ENCODE data around the gene RAB4A.

Gene RAB4A

DNA sequence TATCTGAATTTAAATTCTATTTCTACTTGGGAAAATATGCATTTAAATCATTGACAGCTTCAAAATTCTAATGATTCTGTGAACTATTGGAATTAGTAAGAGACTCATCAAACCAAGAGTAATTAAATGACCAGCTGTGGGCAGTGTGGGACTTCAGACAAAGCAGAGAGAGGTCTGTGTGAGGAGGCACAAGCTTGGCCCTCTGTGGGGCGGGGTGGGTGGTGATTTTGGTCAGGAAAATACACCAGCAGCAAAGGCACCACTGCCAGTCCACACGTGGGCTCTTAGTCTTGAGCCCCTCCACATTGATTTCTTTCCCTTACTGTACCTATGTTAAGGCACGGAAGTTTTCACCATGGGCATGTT, 39.2 kb upstream of the RAB4A start:
- Histone ChIP-seq H3K4ac (ENCODE audit: low read depth, low read length) (peak overlapping the region; percentile 77), H2BK120ac (ENCODE audit: insufficient read depth, low read length, poor library complexity) (peak overlapping the region; percentile 95), H3K79me1 (ENCODE audit: low read length) (peaks cover 45% of the 10 kb centered on the region), H4K12ac (ENCODE audit: low read depth, low read length) (peak overlapping the region; percentile 3), H3K4me3 (ENCODE audit: low read depth, low read length) (no peak overlapping the region), H3K9me3 (ENCODE audit: insufficient read depth, low read depth, low read length) (no peaks in the 10 kb centered on the region), H2AK5ac (ENCODE audit: low read length) (peak overlapping the region; percentile 51), H3K14ac (ENCODE audit: low read length) (peak overlapping the region; percentile 78), H2AFZ (ENCODE audit: insufficient read depth, low read length, poor library complexity) (peak overlapping the region; percentile 43), H3K9ac (ENCODE audit: low read length) (no peak overlapping the region), H3K27me3 (ENCODE audit: insufficient read depth, low read length) (no peaks in the 10 kb centered on the region), H4K8ac (ENCODE audit: low read depth, low read length) (peak overlapping the region; percentile 73), H2BK5ac (ENCODE audit: low read depth, low read length, poor library complexity) (peak overlapping the region; percentile 90), H3K4me2 (ENCODE audit: low read length) (no peak overlapping the region), H3K36me3 (ENCODE audit: control insufficient read depth in 1 of 2, insufficient read depth in 2 of 2, low read length in 2 of 2) (no peaks in the 10 kb centered on the region), H3K79me2 (ENCODE audit: control insufficient read depth, insufficient read depth, low read length, poor library complexity) (peaks cover 8% of the 10 kb centered on the region), H3K27ac (ENCODE audit: low read depth, low read length) (peak overlapping the region; percentile 99), H4K91ac (ENCODE audit: low read depth, low read length) (peak overlapping the region; percentile 96), H3K4me1 (ENCODE audit: control insufficient read depth in 1 of 2, insufficient read depth in 2 of 2, low read length in 2 of 2) (peaks cover 22 to 50% of the 10 kb centered on the region in 2 experiments), H3K18ac (ENCODE audit: low read length) (peak overlapping the region; percentile 66), H3K23ac (ENCODE audit: low read length) (no peak overlapping the region), H2BK12ac (ENCODE audit: low read length) (peak overlapping the region; percentile 92)
- no peak for DNase-seq
- WGBS (ENCODE audit: extremely low coverage, insufficient coverage, insufficient read length) = no CpG with 5 or more reads among the region's 3 CpGs

DNA sequence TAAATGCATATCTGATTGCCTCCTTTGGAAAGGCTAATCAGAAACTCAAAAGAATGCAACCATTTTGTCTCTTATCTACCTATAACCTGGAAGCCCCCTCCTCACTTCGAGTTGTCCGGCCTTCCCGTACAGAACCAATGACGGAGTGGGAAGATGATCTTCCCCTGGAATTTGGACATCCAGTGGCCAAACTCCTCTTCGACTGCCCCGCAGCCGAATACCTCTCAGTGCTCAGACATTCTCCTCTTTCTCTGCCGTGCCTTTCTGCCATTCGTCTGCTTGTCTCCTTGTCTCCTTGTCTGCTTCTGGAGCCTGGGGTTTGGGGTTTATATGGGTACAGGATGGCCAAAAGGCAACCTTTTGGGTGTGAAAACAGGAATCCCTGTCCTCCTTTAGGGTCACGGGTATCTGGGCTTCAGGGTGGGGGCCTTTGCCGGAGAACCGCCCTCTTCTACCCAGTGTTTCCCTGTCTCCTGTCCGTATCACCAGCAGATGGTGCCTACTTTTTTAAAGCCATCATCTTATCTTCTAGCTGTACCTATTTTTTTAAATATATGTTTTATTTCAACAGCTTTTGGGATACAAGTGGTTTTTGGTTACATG, 35.9 kb upstream of the RAB4A start:
- WGBS (ENCODE audit: extremely low coverage, insufficient coverage, insufficient read length) = no CpG with 5 or more reads among the region's 13 CpGs
- Histone ChIP-seq H3K27ac (ENCODE audit: low read depth, low read length) (peak overlapping the region; percentile 11), H3K4me2 (ENCODE audit: low read length) (no peak overlapping the region), H3K9ac (ENCODE audit: low read length) (no peak overlapping the region), H3K4me1 (ENCODE audit: control insufficient read depth in 1 of 2, insufficient read depth in 2 of 2, low read length in 2 of 2) (peaks cover 18 to 44% of the 10 kb centered on the region in 2 experiments), H3K79me1 (ENCODE audit: low read length) (peaks cover 34% of the 10 kb centered on the region), H3K4me3 (ENCODE audit: low read depth, low read length) (no peak overlapping the region), H3K14ac (ENCODE audit: low read length) (peak overlapping the region; percentile 40), H4K12ac (ENCODE audit: low read depth, low read length) (no peak overlapping the region), H2BK12ac (ENCODE audit: low read length) (peak overlapping the region; percentile 86), H3K4ac (ENCODE audit: low read depth, low read length) (peak overlapping the region; percentile 25), H3K23ac (ENCODE audit: low read length) (no peak overlapping the region), H2AFZ (ENCODE audit: insufficient read depth, low read length, poor library complexity) (no peak overlapping the region), H3K9me3 (ENCODE audit: insufficient read depth, low read depth, low read length) (peaks cover 2% of the 10 kb centered on the region), H3K18ac (ENCODE audit: low read length) (peak overlapping the region; percentile 26), H2BK120ac (ENCODE audit: insufficient read depth, low read length, poor library complexity) (peak overlapping the region; percentile 74), H2AK5ac (ENCODE audit: low read length) (no peak overlapping the region), H4K8ac (ENCODE audit: low read depth, low read length) (peak overlapping the region; percentile 45), H3K27me3 (ENCODE audit: insufficient read depth, low read length) (no peaks in the 10 kb centered on the region), H4K91ac (ENCODE audit: low read depth, low read length) (peak overlapping the region; percentile 11), H3K36me3 (ENCODE audit: control insufficient read depth in 1 of 2, insufficient read depth in 2 of 2, low read length in 2 of 2) (no peaks in the 10 kb centered on the region), H3K79me2 (ENCODE audit: control insufficient read depth, insufficient read depth, low read length, poor library complexity) (peaks cover 4% of the 10 kb centered on the region), H2BK5ac (ENCODE audit: low read depth, low read length, poor library complexity) (peak overlapping the region; percentile 55)
- DNase-seq = no peak

DNA sequence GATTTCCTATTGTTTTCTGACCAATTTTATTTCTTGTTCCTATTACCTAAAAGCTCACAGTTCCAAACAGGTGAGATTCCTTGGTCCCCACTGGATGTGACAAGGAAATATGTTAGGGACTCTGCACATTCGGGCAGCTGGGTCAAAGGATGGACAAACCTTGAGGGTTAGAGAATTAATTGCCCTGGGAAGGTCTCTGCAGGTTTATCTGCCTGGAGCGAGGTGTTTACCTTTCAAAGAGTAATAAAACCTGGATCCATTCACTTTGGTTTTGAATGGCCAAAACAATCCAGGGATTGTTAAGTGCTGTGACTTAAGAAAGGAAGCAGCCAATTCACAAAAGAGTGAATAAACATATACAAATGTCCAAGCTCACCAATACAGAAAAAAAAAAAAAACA, 33.6 kb upstream of the RAB4A start:
- no peak overlapping the region for H3K4me3 ChIP-seq (ENCODE audit: low read depth, low read length)
- no peak overlapping the region for H3K4ac ChIP-seq (ENCODE audit: low read depth, low read length)
- H3K9me3 ChIP-seq (ENCODE audit: insufficient read depth, low read depth, low read length) = peaks cover 2% of the 10 kb centered on the region
- H3K79me2 ChIP-seq (ENCODE audit: control insufficient read depth, insufficient read depth, low read length, poor library complexity) = peaks cover under 1% of the 10 kb centered on the region
- H4K12ac ChIP-seq (ENCODE audit: low read depth, low read length) = no peak overlapping the region
- no peak overlapping the region for H3K18ac ChIP-seq (ENCODE audit: low read length)
- no peak overlapping the region for H4K8ac ChIP-seq (ENCODE audit: low read depth, low read length)
- H2BK5ac ChIP-seq (ENCODE audit: low read depth, low read length, poor library complexity) = no peak overlapping the region
- no peak overlapping the region for H2BK120ac ChIP-seq (ENCODE audit: insufficient read depth, low read length, poor library complexity)
- H3K14ac ChIP-seq (ENCODE audit: low read length) = no peak overlapping the region
- H3K23ac ChIP-seq (ENCODE audit: low read length) = no peak overlapping the region
- no peak overlapping the region for H2AK5ac ChIP-seq (ENCODE audit: low read length)
- WGBS (ENCODE audit: extremely low coverage, insufficient coverage, insufficient read length) = no CpG with 5 or more reads among the region's 2 CpGs
- no peak for DNase-seq
- H3K4me2 ChIP-seq (ENCODE audit: low read length) = no peak overlapping the region
- no peak overlapping the region for H3K27ac ChIP-seq (ENCODE audit: low read depth, low read length)
- no peak overlapping the region for H2BK12ac ChIP-seq (ENCODE audit: low read length)
- H4K91ac ChIP-seq (ENCODE audit: low read depth, low read length) = no peak overlapping the region
- no peaks in the 10 kb centered on the region for H3K36me3 ChIP-seq (ENCODE audit: control insufficient read depth in 1 of 2, insufficient read depth in 2 of 2, low read length in 2 of 2)
- no peaks in the 10 kb centered on the region for H3K27me3 ChIP-seq (ENCODE audit: insufficient read depth, low read length)
- H3K79me1 ChIP-seq (ENCODE audit: low read length) = peaks cover 16% of the 10 kb centered on the region
- peaks cover 7 to 23% of the 10 kb centered on the region in 2 experiments for H3K4me1 ChIP-seq (ENCODE audit: control insufficient read depth in 1 of 2, insufficient read depth in 2 of 2, low read length in 2 of 2)
- no peak overlapping the region for H3K9ac ChIP-seq (ENCODE audit: low read length)
- H2AFZ ChIP-seq (ENCODE audit: insufficient read depth, low read length, poor library complexity) = no peak overlapping the region

DNA sequence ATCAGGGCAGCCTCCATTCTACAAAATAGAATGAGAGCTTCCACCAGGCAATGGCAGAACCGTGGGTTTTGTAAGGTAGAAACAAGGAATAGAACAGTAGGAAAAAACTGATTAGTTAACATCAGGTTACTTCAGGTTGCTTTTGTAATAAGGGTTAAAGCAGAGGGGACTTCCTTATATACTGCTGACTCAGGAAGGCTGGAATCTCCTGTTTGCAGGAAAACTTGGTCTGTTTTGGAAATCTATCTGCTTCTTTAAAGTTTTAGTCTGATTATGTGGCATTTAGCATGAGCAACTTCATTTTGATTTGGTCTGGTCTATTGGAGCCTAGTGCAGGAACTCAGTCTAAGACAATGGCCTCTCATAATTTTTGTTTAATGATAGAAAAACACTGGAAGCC, 32.7 kb upstream of the RAB4A start:
- no peak overlapping the region for H3K14ac ChIP-seq (ENCODE audit: low read length)
- no peak overlapping the region for H2BK12ac ChIP-seq (ENCODE audit: low read length)
- no peaks in the 10 kb centered on the region for H3K79me2 ChIP-seq (ENCODE audit: control insufficient read depth, insufficient read depth, low read length, poor library complexity)
- H4K12ac ChIP-seq (ENCODE audit: low read depth, low read length) = no peak overlapping the region
- H3K4me1 ChIP-seq (ENCODE audit: control insufficient read depth in 1 of 2, insufficient read depth in 2 of 2, low read length in 2 of 2) = peaks cover 7 to 21% of the 10 kb centered on the region in 2 experiments
- H3K27ac ChIP-seq (ENCODE audit: low read depth, low read length) = peak overlapping the region; percentile 33
- H3K4me2 ChIP-seq (ENCODE audit: low read length) = no peak overlapping the region
- H3K18ac ChIP-seq (ENCODE audit: low read length) = no peak overlapping the region
- peaks cover 13% of the 10 kb centered on the region for H3K79me1 ChIP-seq (ENCODE audit: low read length)
- WGBS (ENCODE audit: extremely low coverage, insufficient coverage, insufficient read length) = no CpG with 5 or more reads among the region's 1 CpG
- DNase-seq = no peak
- no peak overlapping the region for H2AK5ac ChIP-seq (ENCODE audit: low read length)
- H3K23ac ChIP-seq (ENCODE audit: low read length) = no peak overlapping the region
- H3K4me3 ChIP-seq (ENCODE audit: low read depth, low read length) = no peak overlapping the region
- H3K9me3 ChIP-seq (ENCODE audit: insufficient read depth, low read depth, low read length) = peaks cover 2% of the 10 kb centered on the region
- H2BK5ac ChIP-seq (ENCODE audit: low read depth, low read length, poor library complexity) = no peak overlapping the region
- H4K91ac ChIP-seq (ENCODE audit: low read depth, low read length) = no peak overlapping the region
- no peaks in the 10 kb centered on the region for H3K36me3 ChIP-seq (ENCODE audit: control insufficient read depth in 1 of 2, insufficient read depth in 2 of 2, low read length in 2 of 2)
- no peaks in the 10 kb centered on the region for H3K27me3 ChIP-seq (ENCODE audit: insufficient read depth, low read length)
- no peak overlapping the region for H3K4ac ChIP-seq (ENCODE audit: low read depth, low read length)
- H2BK120ac ChIP-seq (ENCODE audit: insufficient read depth, low read length, poor library complexity) = no peak overlapping the region
- H3K9ac ChIP-seq (ENCODE audit: low read length) = no peak overlapping the region
- H4K8ac ChIP-seq (ENCODE audit: low read depth, low read length) = no peak overlapping the region
- no peak overlapping the region for H2AFZ ChIP-seq (ENCODE audit: insufficient read depth, low read length, poor library complexity)

All from trophoblast cell (in vitro differentiated cells and primary cell).